ENCODE measurements around the gene STK11. TPM values are rescaled to one million over a fixed set of nuclear protein-coding genes. Genes with fewer than 3 reads are reported as not detected.

STK11 gene
- total RNA-seq, 4 donors from 2014 or later: 98.4 to 135 (median 117) TPM

GRCh38 chr19:1230783-1231489 is 25.4 kb downstream of the STK11 start:
- TF ChIP-seq POLR2A (IDR thresholded peaks at IDR 0.05) (no peak), CTCF (IDR thresholded peaks at IDR 0.05) (no peak)
- Histone ChIP-seq H3K36me3 (peaks cover 0 to 25% (median 0%) of the 10 kb centered on the region in 3 donors), H3K9me3 (no peaks in the 10 kb centered on the region), H3K27me3 (peaks cover 0 to 10% of the 10 kb centered on the region in 2 donors), H3K27ac (no peak overlapping the region), H3K4me1 (peaks cover 0 to 33% (median 0%) of the 10 kb centered on the region in 4 donors), H3K4me3 (no peak overlapping the region)
- no peak for DNase-seq

GRCh38 chr19:1231729-1232637 is 26.4 kb downstream of the STK11 start:
- H3K36me3 ChIP-seq: peaks cover 0 to 15% (median 0%) of the 10 kb centered on the region in 3 donors
- H3K4me1 ChIP-seq: peaks cover 0 to 35% (median 3%) of the 10 kb centered on the region in 4 donors
- peaks cover 0 to 16% of the 10 kb centered on the region in 2 donors for H3K27me3 ChIP-seq
- no peak for DNase-seq
- peak overlapping the region in 1 of 4 donors; percentile 21 for H3K27ac ChIP-seq
- TF ChIP-seq POLR2A (IDR thresholded peaks at IDR 0.05) (no peak), CTCF (IDR thresholded peaks at IDR 0.05) (no peak)
- no peaks in the 10 kb centered on the region for H3K9me3 ChIP-seq
- H3K4me3 ChIP-seq: no peak overlapping the region

GRCh38 chr19:1232652-1233072 is 27.1 kb downstream of the STK11 start:
- Histone ChIP-seq H3K27ac (peak overlapping the region in 1 of 4 donors; percentile 21), H3K36me3 (peaks cover 0 to 8% (median 0%) of the 10 kb centered on the region in 3 donors), H3K9me3 (no peaks in the 10 kb centered on the region), H3K27me3 (peaks cover 0 to 21% of the 10 kb centered on the region in 2 donors), H3K4me1 (peaks cover 0 to 41% (median 8%) of the 10 kb centered on the region in 4 donors), H3K4me3 (no peak overlapping the region)
- peak in 1 of 3 donors; percentile 57 for DNase-seq
- TF ChIP-seq CTCF (IDR thresholded peaks at IDR 0.05) (no peak), POLR2A (IDR thresholded peaks at IDR 0.05) (no peak)

- Histone ChIP-seq H3K27ac (peak overlapping the region in 1 of 4 donors; percentile 21), H3K36me3 (peaks cover 0 to 3% (median 0%) of the 10 kb centered on the region in 3 donors), H3K27me3 (peaks cover 0 to 21% of the 10 kb centered on the region in 2 donors), H3K4me3 (no peak overlapping the region), H3K4me1 (peaks cover 0 to 44% (median 10%) of the 10 kb centered on the region in 4 donors), H3K9me3 (no peaks in the 10 kb centered on the region)
- no peak for DNase-seq
- no peak for TF ChIP-seq POLR2A (IDR thresholded peaks at IDR 0.05)
- TF ChIP-seq CTCF (IDR thresholded peaks at IDR 0.05): no peak
Measured at GRCh38 chr19:1233115-1233667, 27.6 kb downstream of the STK11 start.
